ENCODE results near the gene KLK15. TPM values are rescaled to one million over a fixed set of nuclear protein-coding genes. Genes with fewer than 3 reads are reported as not detected.
A peak's percentile ranks its signal among the peaks of the same experiment; 100 is the strongest.

The KLK15 gene
- total and polyA plus RNA-seq, 2 of the 4 experiments (the other 2 are of a cell fraction) = not detected

- Histone ChIP-seq H2AK9ac (replicated peaks; ENCODE audit: low read depth, low read length, poor library complexity) (peak overlapping the region; percentile 37), H3K9ac (ENCODE audit: low read depth, low read length) (no peak overlapping the region), H4K91ac (ENCODE audit: insufficient read depth, low read depth, low read length) (no peak overlapping the region), H3K27ac (ENCODE audit: insufficient read depth, low read length) (no peak overlapping the region), H3K79me1 (ENCODE audit: low read depth in 1 of 2, low read length in 2 of 2) (peaks cover 8 to 12% of the 10 kb centered on the region in 2 experiments; a peak in 2 of 4 replicates), H3K18ac (ENCODE audit: low read depth, low read length) (no peak overlapping the region), H3K56ac (ENCODE audit: extremely low read depth, insufficient read depth, low read length) (no peak overlapping the region), H4K8ac (ENCODE audit: low read depth in 2 of 2, low read length in 2 of 2) (no peak overlapping the region), H3K23ac (ENCODE audit: low read depth, low read length) (no peak overlapping the region), H2BK15ac (ENCODE audit: low read depth, low read length) (no peak overlapping the region), H2BK20ac (ENCODE audit: low read depth, low read length) (no peak overlapping the region), H2AK5ac (ENCODE audit: low read depth, low read length) (no peak overlapping the region), H4K20me1 (ENCODE audit: insufficient read depth, low read length) (peaks cover 53% of the 10 kb centered on the region), H2AFZ (replicated peaks; ENCODE audit: low read length, poor library complexity) (peak overlapping the region; percentile 71), H3K4me2 (ENCODE audit: low read depth, low read length) (no peak overlapping the region), H4K5ac (ENCODE audit: low read depth, low read length) (no peak overlapping the region), H2BK5ac (ENCODE audit: low read depth, low read length, poor library complexity, severe bottlenecking) (no peak overlapping the region), H3K4me1 (ENCODE audit: control insufficient read depth, insufficient read depth, low read length) (no peaks in the 10 kb centered on the region), H3K36me3 (ENCODE audit: control insufficient read depth, insufficient read depth, low read length) (peaks cover 21% of the 10 kb centered on the region), H3K9me1 (ENCODE audit: insufficient read depth, low read length) (peaks cover 7% of the 10 kb centered on the region), H3K14ac (replicated peaks; ENCODE audit: low read depth, low read length) (no peak overlapping the region; the same call in 1 of the 2 replicates), H2BK120ac (ENCODE audit: low read depth, low read length) (no peak overlapping the region), H3K4me3 (ENCODE audit: insufficient read depth, low read depth, low read length) (no peak overlapping the region), H3K4ac (ENCODE audit: low read depth, low read length) (no peak overlapping the region), H3K9me3 (ENCODE audit: control insufficient read depth, insufficient read depth, low read length) (no peaks in the 10 kb centered on the region), H3K27me3 (ENCODE audit: control insufficient read depth, insufficient read depth, low read length) (no peaks in the 10 kb centered on the region)
- POLR2A ChIA-PET (ENCODE audit: unreplicated experiment) = no interaction called here
- TF ChIP-seq RFX5 (IDR thresholded peaks at IDR 0.05; ENCODE audit: low read depth, low read length) (no peak), CTCF (conservative IDR thresholded peaks at IDR 0.05; ENCODE audit: low read depth, low read length) (0 out of 2 replicates have a peak, but pooled peaks have one; percentile 10)
- ATAC-seq (ENCODE audit: low read depth) (peak; percentile 34), DNase-seq (no peak)
- dilution Hi-C loops (cut with HindIII; ENCODE audit: low sequenced_read_pairs, unreplicated experiment) = no loop called here
- in situ Hi-C loops (cut with MboI; ENCODE audit: low sequenced_read_pairs) = no loop called here
- CTCF ChIA-PET = no interaction called here
- intact Hi-C loops (cut with micrococcal nuclease) = no loop called here
- no TSS peak for BruUV-seq (replicated peaks)
- WGBS, 2 experiments (ENCODE audit: extremely low coverage in 2 of 2, insufficient read length in 1 of 2) = 0% methylated on average over 2 of the region's 16 CpGs; no CpG with 5 or more reads in 1 of the 2 experiments
Observed at GRCh38 chr19:50794074-50794875, 39.1 kb downstream of the KLK15 start.

Data from IMR-90 (cell line).